Raji (cell line): ENCODE data around the gene LDLRAD4.

Experiments
- POLR2A ChIP-seq: IDR thresholded peaks from 2 replicates; pipeline ENCODE4 v1.6.1; 2011; ENCODE audit warnings: low read depth, low read length, control low read depth; ENCODE audit not compliant: insufficient read depth

The LDLRAD4 gene

GRCh38 chr18:13381944-13382365, 163.4 kb downstream of the LDLRAD4 start:
- no peak for TF ChIP-seq POLR2A

- no peak for TF ChIP-seq POLR2A
These were observed 163.9 kb downstream of the LDLRAD4 start for GRCh38 chr18:13382366-13382953.

- TF ChIP-seq POLR2A, result no peak
These were observed 164.6 kb downstream of the LDLRAD4 start for GRCh38 chr18:13382954-13383827.

- no peak for TF ChIP-seq POLR2A
These were observed 168.6 kb downstream of the LDLRAD4 start for GRCh38 chr18:13386891-13387801.

GRCh38 chr18:13387855-13388548, 169.4 kb downstream of the LDLRAD4 start:
- TF ChIP-seq POLR2A, result no peak

GRCh38 chr18:13388586-13389490, 170.3 kb downstream of the LDLRAD4 start:
- no peak for TF ChIP-seq POLR2A

GRCh38 chr18:13389491-13390131, 171.1 kb downstream of the LDLRAD4 start:
- TF ChIP-seq POLR2A, result no peak

- no peak for TF ChIP-seq POLR2A
These were observed 171.6 kb downstream of the LDLRAD4 start for GRCh38 chr18:13390196-13390595.

GRCh38 chr18:13390711-13391110, 172.2 kb downstream of the LDLRAD4 start:
- TF ChIP-seq POLR2A, result no peak

- TF ChIP-seq POLR2A, result no peak
These were observed 173.6 kb downstream of the LDLRAD4 start for GRCh38 chr18:13392029-13392750.

- TF ChIP-seq POLR2A, result no peak
These were observed 174.3 kb downstream of the LDLRAD4 start for GRCh38 chr18:13392899-13393298.

- TF ChIP-seq POLR2A, result no peak
These were observed 174.8 kb downstream of the LDLRAD4 start for GRCh38 chr18:13393338-13393737.

GRCh38 chr18:13394801-13395200, 176.2 kb downstream of the LDLRAD4 start:
- TF ChIP-seq POLR2A, result no peak
